ENCODE data around the gene PPP6R1.

PPP6R1 gene

DNA sequence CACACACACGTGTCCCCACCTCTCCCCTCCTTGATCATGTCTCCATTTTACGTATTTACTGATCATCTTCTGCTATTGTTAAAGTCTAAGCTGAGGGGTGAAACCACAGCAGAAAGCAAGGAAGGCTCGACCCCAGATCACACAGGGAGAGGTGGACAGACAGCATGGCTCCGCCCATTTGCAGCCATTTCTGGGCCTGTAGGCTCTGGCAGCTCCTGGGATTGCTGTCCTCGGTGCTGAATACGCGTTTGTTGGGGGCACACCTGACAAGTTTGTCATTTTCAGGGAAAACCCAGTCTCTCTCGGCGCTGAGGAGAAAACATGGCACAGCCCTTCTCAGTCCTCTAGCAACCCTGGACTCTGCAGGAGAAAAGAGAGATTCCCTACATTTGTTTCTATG, 38.3 kb downstream of the PPP6R1 start:
- DNase-seq (ENCODE audit: insufficient read length, low spot score) = no peak
- no peak for FAIRE-seq
- TF ChIP-seq, protein P1, sequence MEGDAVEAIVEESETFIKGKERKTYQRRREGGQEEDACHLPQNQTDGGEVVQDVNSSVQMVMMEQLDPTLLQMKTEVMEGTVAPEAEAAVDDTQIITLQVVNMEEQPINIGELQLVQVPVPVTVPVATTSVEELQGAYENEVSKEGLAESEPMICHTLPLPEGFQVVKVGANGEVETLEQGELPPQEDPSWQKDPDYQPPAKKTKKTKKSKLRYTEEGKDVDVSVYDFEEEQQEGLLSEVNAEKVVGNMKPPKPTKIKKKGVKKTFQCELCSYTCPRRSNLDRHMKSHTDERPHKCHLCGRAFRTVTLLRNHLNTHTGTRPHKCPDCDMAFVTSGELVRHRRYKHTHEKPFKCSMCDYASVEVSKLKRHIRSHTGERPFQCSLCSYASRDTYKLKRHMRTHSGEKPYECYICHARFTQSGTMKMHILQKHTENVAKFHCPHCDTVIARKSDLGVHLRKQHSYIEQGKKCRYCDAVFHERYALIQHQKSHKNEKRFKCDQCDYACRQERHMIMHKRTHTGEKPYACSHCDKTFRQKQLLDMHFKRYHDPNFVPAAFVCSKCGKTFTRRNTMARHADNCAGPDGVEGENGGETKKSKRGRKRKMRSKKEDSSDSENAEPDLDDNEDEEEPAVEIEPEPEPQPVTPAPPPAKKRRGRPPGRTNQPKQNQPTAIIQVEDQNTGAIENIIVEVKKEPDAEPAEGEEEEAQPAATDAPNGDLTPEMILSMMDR (IDR thresholded peaks at IDR 0.05; ENCODE audit: insufficient read depth, missing control alignments) = no peak

DNA sequence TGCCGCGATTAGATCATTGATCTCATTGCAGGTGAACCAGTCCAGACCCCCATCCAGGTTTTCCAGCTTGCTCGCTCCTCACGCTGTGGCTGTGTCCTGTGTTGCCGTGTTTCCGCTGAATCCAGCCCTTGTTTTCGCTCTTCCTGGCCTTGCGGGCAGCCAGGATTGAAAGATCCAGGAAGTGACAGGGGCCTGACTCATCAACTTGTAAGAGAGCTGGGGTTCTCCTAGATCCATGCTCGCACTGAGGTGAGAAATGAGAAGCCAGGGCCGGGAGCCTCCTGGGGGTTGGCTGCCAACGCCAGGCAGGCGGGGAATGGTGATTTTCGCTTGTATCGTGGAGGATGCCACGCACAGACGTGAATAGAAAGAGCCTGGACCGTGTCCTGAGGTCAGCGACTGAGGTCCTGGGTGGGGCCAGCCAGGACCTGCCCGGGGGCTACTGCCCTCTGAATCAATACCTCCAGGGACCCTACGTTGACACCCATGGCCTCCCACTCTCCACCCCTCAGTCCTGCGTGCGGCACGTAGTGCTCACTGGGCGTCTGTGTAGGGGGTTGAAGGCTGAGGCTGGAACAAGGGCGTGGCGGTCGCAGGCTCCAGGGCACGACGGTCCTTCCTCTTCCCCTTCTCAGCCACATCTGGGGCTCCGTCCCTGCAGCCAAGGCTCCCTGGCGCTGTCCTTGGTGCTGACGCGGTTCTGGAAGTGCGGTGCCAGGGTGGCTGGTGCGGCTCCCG, 42.2 kb downstream of the PPP6R1 start:
- FAIRE-seq (no peak), DNase-seq (ENCODE audit: insufficient read length, low spot score) (peak; percentile 98)
- TF ChIP-seq, protein P1 (IDR thresholded peaks at IDR 0.05; ENCODE audit: insufficient read depth, missing control alignments) = no peak

DNA sequence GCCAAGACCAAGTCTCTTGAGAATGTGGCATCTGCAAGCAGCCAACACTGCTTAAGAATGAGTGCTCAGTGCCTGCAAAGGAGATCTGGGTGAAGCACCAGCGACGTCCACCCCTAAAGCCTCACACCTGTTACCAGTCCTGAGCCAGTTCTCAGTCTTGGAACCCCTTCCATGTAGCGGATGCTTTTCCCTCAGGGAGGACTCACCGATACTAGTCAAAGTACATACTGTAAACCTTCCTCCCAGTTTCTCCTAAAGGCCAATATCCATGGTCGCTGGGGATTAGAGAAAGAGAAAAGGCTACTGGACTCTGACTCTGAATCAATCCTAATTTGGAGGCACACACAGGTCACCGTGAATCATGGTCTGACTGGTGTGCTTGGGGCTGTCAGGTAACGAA, 45.3 kb downstream of the PPP6R1 start:
- DNase-seq (ENCODE audit: insufficient read length, low spot score) (no peak), FAIRE-seq (no peak)
- TF ChIP-seq, protein P1 (IDR thresholded peaks at IDR 0.05; ENCODE audit: insufficient read depth, missing control alignments) = no peak

DNA sequence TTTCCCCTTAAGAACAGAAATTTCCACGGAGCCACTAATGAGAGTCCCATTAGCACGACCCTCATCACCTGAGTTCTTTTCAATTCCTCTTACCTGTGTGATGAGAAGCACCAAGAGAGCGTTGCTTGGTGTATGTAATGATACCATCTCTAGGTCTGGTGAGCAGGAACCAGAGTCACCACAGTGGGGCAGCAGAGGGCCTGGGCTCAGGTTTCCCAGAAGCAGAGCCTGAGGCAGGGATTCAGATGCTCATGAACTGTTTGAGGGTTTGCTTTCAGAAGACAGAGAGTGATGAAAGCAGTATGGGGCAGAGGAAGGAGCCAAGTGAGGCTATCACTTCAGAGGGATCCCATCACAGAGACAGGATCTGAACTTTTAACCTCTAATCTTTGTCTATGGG, 46.4 kb downstream of the PPP6R1 start:
- TF ChIP-seq, protein P1 (IDR thresholded peaks at IDR 0.05; ENCODE audit: insufficient read depth, missing control alignments) = peak; percentile 8
- FAIRE-seq (no peak), DNase-seq (ENCODE audit: insufficient read length, low spot score) (no peak)

DNA sequence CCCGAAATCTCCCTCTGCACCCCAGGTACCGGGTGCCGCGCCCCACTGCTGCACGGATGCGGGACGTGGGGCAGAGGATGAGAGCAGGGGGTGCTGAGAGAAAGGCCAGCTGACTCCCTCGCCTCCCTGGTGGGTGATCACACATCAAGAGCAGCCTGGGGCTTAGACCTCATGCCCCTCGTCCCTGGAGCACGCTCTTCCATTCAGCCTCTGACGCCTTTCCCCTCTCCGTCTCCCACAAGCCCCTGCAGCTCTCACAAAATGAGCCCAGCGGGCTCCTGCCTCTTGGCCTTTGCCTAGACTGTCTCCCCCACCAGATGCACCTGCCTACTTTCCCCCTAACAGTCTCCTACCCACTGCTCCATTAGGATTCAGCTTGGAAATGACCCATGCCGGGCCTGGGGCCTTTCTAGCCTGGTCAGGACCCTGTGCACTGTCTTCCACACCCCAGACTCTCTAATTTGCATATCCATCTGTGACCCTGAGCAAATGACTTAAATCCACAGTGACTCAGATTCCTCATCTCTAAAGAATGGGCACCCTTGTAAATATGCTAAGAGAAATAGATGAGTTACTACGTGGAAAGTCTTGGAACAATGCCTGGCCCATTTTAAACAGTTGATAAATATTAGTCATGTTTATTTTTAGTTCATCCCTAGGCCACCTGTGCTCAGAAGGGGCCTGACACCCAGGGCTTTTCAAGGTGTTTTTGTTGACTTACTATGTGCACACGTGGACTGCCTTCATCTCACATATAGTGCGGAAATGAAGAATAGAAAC, 48.9 kb downstream of the PPP6R1 start:
- TF ChIP-seq, protein P1 (IDR thresholded peaks at IDR 0.05; ENCODE audit: insufficient read depth, missing control alignments) = no peak
- DNase-seq (ENCODE audit: insufficient read length, low spot score) (no peak), FAIRE-seq (no peak)

DNA sequence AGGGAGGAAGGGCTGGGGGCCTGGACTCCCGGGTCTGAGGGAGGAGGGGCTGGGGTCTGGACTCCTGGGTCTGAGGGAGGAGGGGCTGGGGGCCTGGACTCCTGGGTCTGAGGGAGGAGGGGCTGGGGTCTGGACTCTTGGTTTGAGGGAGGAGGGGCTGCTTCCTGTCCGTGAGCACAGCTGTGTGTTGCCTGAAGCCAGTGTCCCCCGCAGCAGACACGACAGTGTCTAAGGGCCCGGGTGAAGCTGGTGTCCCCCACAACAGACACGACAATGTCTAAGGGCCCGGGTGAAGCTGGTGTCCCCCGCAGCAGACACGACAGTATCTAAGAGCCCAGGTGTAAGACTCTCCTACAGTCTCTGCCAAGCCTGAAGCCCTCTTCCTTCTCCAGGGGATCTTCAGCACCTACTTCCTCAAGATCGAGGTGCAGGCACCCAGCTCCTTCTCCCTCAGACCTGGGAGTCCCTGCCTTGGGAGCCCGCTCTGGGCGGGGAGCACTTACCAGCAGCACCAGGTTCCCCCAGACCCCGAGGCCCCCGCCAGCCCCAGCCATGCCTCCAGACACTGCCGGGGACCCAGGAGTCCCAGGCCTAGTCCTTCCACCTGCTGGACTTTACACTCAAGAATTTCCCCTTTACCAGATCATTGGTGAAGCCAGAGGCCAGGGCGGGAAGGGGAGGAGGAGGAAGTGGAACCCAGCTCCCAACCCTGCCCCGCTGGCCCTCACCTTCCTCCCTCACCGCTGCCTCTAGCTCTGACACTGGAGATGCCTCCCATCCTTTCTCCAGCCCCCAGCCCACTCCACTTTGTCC, 49.7 kb downstream of the PPP6R1 start, which contains the start of gene PTPRH:
TSS of gene PTPRH (minus strand) at position 622 of the 813 bp plus-strand sequence. CDS start at position 554, 68 bp downstream.
- DNase-seq (ENCODE audit: insufficient read length, low spot score) (no peak), FAIRE-seq (no peak)
- TF ChIP-seq, protein P1 (IDR thresholded peaks at IDR 0.05; ENCODE audit: insufficient read depth, missing control alignments) = no peak

All from D721Med (cell line).